ENCODE measurements around the gene COL21A1.
"Not testable (repeated sequence)": the region's sequence is repeated elsewhere in the genome, so short reads cannot be mapped to it uniquely, and the experiment has no call there.

Gene COL21A1

GRCh38 chr6:56280126-56280525 lies 32.7 kb upstream of the COL21A1 start:
- no peak for TF ChIP-seq ZFX (IDR thresholded peaks at IDR 0.05)
- no peak for TF ChIP-seq CTCF (conservative IDR thresholded peaks at IDR 0.05)
- no peak overlapping the region for H3K27ac ChIP-seq

GRCh38 chr6:56279331-56280080 lies 32.1 kb upstream of the COL21A1 start:
- H3K27ac ChIP-seq: no peak overlapping the region
- no peak for TF ChIP-seq CTCF (conservative IDR thresholded peaks at IDR 0.05)
- TF ChIP-seq ZFX (IDR thresholded peaks at IDR 0.05): no peak

- no peak overlapping the region for H3K27ac ChIP-seq
These were observed 30.8 kb upstream of the COL21A1 start for GRCh38 chr6:56278171-56278591.

GRCh38 chr6:56270812-56271441 lies 23.5 kb upstream of the COL21A1 start:
- no peak overlapping the region for H3K27ac ChIP-seq
- no peak for TF ChIP-seq ZFX (IDR thresholded peaks at IDR 0.05)
- no peak for TF ChIP-seq CTCF (conservative IDR thresholded peaks at IDR 0.05)

More at GRCh38 chr6:56278171-56278591, 30.8 kb upstream of the COL21A1 start:
- no peak for TF ChIP-seq ZFX (IDR thresholded peaks at IDR 0.05)
- TF ChIP-seq CTCF (conservative IDR thresholded peaks at IDR 0.05): no peak

GRCh38 chr6:56268266-56268665 lies 20.9 kb upstream of the COL21A1 start:
- no peak overlapping the region for H3K27ac ChIP-seq
- no peak for TF ChIP-seq CTCF (conservative IDR thresholded peaks at IDR 0.05)
- TF ChIP-seq ZFX (IDR thresholded peaks at IDR 0.05): no peak

GRCh38 chr6:56266011-56266410 lies 18.6 kb upstream of the COL21A1 start:
- TF ChIP-seq ZFX (IDR thresholded peaks at IDR 0.05) (no peak), CTCF (conservative IDR thresholded peaks at IDR 0.05) (no peak)
- H3K27ac ChIP-seq: no peak overlapping the region

- TF ChIP-seq ZFX (IDR thresholded peaks at IDR 0.05): no peak
- no peak for TF ChIP-seq CTCF (conservative IDR thresholded peaks at IDR 0.05)
- H3K27ac ChIP-seq: no peak overlapping the region
These were observed 16.4 kb upstream of the COL21A1 start for GRCh38 chr6:56263596-56264315.

- H3K27ac ChIP-seq: not testable (repeated sequence)
These were observed 13.2 kb upstream of the COL21A1 start for GRCh38 chr6:56260593-56260992.

All from C4-2B (cell line).